GM18520 (cell line): ENCODE data around the gene INSRR.

Experiments used
- ATAC-seq: cut with Tn5 transposase; IDR thresholded peaks from one replicate; pipeline ENCODE4 v1.9.1; 2021; ENCODE audit not compliant: unreplicated experiment

INSRR gene

GRCh38 chr1:156858959-156859522, at the start of gene INSRR:
TSS of gene INSRR (minus strand) at chr1:156859117. CDS start at chr1:156858621, 496 bp downstream.
- ATAC-seq, result no peak

- no peak for ATAC-seq
Observed at GRCh38 chr1:156908541-156908940, 49.6 kb upstream of the INSRR start.

- no peak for ATAC-seq
Observed at GRCh38 chr1:156906206-156906906, 47.4 kb upstream of the INSRR start.

DNA sequence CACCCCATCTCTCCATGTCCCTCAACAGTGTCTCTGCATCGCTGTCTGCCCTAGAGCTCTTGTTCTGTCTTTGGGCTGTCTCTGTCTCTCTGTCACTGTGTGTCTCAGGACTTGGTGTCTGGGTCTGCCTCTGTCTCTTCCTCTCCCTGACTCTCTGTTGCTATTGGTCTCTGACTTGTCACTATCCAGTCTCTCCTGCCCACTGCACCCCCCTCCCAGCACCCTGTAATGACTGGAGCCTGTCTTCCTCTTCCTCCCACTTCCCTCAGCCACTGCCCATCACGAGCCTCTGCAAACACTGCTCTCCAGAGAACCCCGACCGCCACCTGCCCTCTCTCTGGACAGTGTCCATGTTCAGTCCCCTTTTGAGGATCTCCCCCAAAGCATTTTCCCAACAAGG, 46.7 kb upstream of the INSRR start:
- no peak for ATAC-seq

DNA sequence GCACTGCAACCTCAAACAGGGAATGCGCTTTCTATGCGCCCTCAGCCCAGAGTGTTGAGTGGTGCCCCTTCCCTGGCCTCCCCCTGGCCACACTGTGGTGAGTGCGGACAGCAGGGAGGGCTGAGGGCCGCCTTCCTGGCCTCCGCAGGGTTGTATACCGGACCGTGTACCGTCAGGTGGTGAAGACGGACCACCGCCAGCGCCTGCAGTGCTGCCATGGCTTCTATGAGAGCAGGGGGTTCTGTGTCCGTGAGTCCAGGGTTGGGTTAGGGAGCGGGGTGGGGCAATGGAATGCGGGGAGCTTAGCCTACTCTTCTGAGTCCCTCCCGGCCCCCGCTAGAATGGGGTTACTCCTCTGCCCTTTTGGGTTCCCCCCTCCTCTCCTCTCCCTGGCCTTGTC, 46.3 kb upstream of the INSRR start:
- no peak for ATAC-seq

DNA sequence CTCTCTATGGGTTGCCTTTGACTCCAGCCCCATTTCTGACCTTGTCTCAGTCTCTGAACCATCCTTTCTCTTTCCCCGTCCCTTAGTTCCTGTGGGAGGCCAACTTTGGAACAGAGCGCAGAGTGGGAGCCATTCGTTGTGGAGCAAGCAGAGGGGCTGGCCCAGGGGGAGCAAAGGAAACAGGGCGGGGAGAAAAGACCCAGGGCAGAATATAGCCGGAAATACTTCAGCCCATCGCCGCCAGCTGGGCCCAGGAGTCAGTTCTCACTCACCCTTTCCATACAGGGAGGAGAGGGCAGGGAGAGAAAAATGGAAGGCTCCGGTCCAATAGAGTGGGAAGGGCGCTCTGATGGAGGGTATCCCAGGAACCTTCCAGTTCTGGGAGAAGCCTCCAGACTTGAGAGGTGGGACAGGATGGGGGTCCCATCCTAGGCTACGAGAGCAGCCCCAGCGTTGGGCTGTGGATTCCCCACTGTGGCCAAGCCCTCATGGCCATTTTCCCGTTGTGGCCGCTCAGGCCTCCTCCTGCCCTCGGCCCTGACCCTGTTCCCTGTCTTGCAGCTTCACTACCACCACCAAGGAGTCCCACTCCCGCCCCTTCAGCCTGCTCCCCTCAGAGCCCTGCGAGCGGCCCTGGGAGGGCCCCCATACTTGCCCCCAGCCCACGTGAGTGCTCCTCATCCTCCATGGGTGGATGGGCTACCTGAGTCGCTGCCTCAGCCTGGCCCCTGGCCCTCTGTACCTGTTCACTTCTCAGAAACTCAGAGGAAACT, 45.5 kb upstream of the INSRR start:
- ATAC-seq, result no peak

- no peak for ATAC-seq
Observed at GRCh38 chr1:156903328-156904091, 44.6 kb upstream of the INSRR start.

GRCh38 chr1:156901966-156902915, 43.3 kb upstream of the INSRR start:
- no peak for ATAC-seq

DNA sequence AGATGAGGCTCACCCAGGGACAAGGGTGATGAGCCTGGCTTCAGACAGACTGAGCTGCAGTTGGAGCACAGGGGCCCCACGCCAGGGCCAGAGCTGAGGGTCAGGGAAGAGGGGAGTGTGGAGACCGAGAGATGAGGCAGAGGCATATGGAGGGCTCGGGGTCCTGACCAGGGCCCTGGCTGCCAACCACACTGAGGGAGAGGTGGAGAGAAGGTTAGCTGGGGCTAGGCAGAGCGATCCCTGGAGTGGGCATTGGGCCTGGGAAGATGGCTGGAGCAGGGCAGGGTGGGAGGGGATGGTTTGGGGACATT, 42.6 kb upstream of the INSRR start:
- ATAC-seq, result no peak

- no peak for ATAC-seq
Observed at GRCh38 chr1:156900896-156901589, 42.1 kb upstream of the INSRR start.

DNA sequence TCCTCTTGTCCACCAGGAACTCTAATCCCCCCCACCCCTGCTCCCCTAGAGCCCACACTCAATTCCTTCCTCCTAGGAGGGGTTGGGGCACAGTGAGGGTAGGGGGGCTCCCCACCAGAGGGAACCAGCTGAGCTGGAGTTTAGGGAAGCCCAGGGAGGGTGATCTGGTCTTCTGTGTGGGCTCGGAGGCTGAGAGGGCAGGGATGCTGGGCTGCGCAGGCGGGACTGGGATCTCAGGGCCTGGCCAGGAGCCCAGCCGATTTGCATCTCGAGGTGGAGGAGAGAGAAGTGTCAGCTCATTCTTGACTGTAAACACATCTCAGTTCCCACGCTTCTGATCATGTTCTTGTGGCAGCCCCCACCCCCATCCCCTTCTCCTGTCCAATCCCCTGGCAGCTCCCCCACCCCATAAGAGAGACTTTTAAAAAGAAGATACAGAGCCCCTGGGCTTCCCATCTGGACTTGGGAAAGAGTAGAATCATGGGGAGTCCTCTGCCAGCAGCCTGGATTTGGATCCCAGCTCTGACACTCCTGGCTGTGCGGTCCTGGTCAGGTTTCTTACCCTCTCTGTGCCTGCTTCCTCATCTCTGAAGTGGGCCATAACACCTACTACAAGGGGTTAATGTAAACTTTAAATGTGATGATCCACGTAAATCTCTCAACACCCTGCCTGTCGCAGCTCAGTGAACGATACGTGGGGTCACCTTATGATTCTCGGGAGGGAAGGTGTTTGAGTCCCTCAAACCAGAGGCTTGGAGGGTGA, 41.2 kb upstream of the INSRR start:
- ATAC-seq, result no peak

- no peak for ATAC-seq
Observed at GRCh38 chr1:156898971-156899664, 40.2 kb upstream of the INSRR start.

GRCh38 chr1:156898161-156898566, 39.2 kb upstream of the INSRR start:
- no peak for ATAC-seq

- no peak for ATAC-seq
Observed at GRCh38 chr1:156897078-156897825, 38.3 kb upstream of the INSRR start.

- ATAC-seq, result no peak
Observed at GRCh38 chr1:156896490-156897033, 37.6 kb upstream of the INSRR start.

GRCh38 chr1:156895927-156896326, 37.0 kb upstream of the INSRR start:
- no peak for ATAC-seq

DNA sequence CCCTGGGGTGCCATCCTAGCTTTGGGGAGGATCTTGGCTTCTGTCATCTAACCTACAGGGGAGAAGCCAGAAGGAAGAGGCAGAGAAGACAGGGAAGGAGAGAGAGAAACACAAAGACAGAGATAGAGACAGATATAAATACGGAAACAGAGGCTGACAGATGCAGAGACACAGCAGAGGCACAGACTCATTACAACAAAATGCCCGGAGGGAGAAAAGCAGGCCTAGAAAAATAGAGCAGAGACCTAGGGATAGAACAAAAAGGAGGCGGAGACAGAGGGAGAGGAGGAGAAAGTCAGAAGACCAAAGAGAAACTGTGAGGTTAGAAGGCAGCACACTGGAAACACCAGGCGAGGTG, 36.5 kb upstream of the INSRR start:
- no peak for ATAC-seq
